ENCODE results near the gene TRIM66. TPM values are rescaled to one million over a fixed set of nuclear protein-coding genes. Genes with fewer than 3 reads are reported as not detected.
A peak's percentile ranks its signal among the peaks of the same experiment; 100 is the strongest.

The TRIM66 gene
- total RNA-seq, 4 donors from 2014 or later = 7.7 to 48.5 (median 9.4) TPM

- DNase-seq = no peak
- H3K4me3 ChIP-seq (replicated peaks in 1 of 3) = no peak overlapping the region
- H3K36me3 ChIP-seq = no peaks in the 10 kb centered on the region
- intact Hi-C loops (cut with DNase I) = no loop called here
- H3K4me1 ChIP-seq = peaks cover 51 to 71% of the 10 kb centered on the region in 2 donors
- H3K27ac ChIP-seq = peak overlapping the region in 2 of 3 donors; percentile 88 to 92
- 95 to 97% methylated on average over 7 of the region's 7 CpGs for WGBS, 2 donors
- H3K27me3 ChIP-seq = no peaks in the 10 kb centered on the region
- H3K9me3 ChIP-seq = no peaks in the 10 kb centered on the region
- TF ChIP-seq POLR2A (IDR thresholded peaks at IDR 0.05) (no peak), CTCF (IDR thresholded peaks at IDR 0.05) (no peak)
Observed at GRCh38 chr11:8723711-8724110, 41.2 kb upstream of the TRIM66 start.

DNA sequence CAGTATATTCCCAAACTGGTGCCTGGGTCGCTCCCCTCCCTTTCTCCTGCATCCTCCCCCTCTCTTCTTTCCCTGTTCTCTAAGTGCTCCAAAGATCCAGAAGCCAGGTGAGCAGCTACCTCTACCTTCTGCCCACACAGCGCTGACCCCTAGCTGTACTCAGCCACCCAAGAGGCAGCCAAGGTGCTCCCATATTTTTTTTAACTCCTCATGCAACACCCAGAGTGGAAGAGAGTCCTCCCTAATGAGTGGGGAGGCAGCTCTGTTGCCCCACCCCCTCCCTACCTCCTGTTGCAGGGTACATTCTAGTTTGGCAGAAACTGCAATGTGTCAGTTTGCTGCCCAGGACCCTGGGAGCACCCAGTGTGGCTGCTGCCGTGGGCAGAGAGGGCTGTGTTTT, 40.3 kb upstream of the TRIM66 start:
- TF ChIP-seq CTCF (IDR thresholded peaks at IDR 0.05) (no peak), POLR2A (IDR thresholded peaks at IDR 0.05) (no peak)
- H3K27me3 ChIP-seq = no peaks in the 10 kb centered on the region
- no peak overlapping the region for H3K4me3 ChIP-seq (replicated peaks in 1 of 3)
- no peak for DNase-seq
- H3K36me3 ChIP-seq = no peaks in the 10 kb centered on the region
- no peaks in the 10 kb centered on the region for H3K9me3 ChIP-seq
- H3K4me1 ChIP-seq = peaks cover 58 to 70% of the 10 kb centered on the region in 2 donors
- 80 to 87% methylated on average over 3 of the region's 3 CpGs for WGBS, 2 donors
- intact Hi-C loops (cut with DNase I) = no loop called here
- peak overlapping the region in 2 of 3 donors; percentile 88 to 92 for H3K27ac ChIP-seq

- TF ChIP-seq POLR2A (IDR thresholded peaks at IDR 0.05) (peak in 1 of 2 donors; percentile 20), CTCF (IDR thresholded peaks at IDR 0.05) (no peak)
- 33 to 58% methylated on average over 13 of the region's 13 CpGs for WGBS, 2 donors
- Histone ChIP-seq H3K27ac (peak overlapping the region; percentile 88 to 96 (median 92)), H3K4me3 (replicated peaks in 1 of 3) (no peak overlapping the region), H3K36me3 (no peaks in the 10 kb centered on the region), H3K4me1 (peaks cover 59 to 70% of the 10 kb centered on the region in 2 donors), H3K27me3 (no peaks in the 10 kb centered on the region), H3K9me3 (no peaks in the 10 kb centered on the region)
- DNase-seq = peak; percentile 50 to 62
- intact Hi-C loops (cut with DNase I) = no loop called here
Observed at GRCh38 chr11:8721609-8722500, 39.4 kb upstream of the TRIM66 start.

GRCh38 chr11:8720868-8721608, 38.6 kb upstream of the TRIM66 start:
- peak; percentile 44 to 52 for DNase-seq
- intact Hi-C loops (cut with DNase I) = no loop called here
- Histone ChIP-seq H3K4me1 (peaks cover 66 to 72% of the 10 kb centered on the region in 2 donors), H3K9me3 (no peaks in the 10 kb centered on the region), H3K4me3 (replicated peaks in 1 of 3) (no peak overlapping the region), H3K36me3 (no peaks in the 10 kb centered on the region), H3K27me3 (no peaks in the 10 kb centered on the region), H3K27ac (peak overlapping the region; percentile 88 to 96 (median 92))
- 28 to 41% methylated on average over 4 of the region's 5 CpGs for WGBS, 2 donors
- no peak for TF ChIP-seq POLR2A (IDR thresholded peaks at IDR 0.05)
- no peak for TF ChIP-seq CTCF (IDR thresholded peaks at IDR 0.05)

Measured in thyroid gland (tissue), 4 donors.